Non-pigmented ciliary epithelial cell (primary cell): Measurements from ENCODE around the gene B3GAT1.

Source experiments
- DNase-seq: peaks from one replicate; pipeline ENCODE4 v3.0.0-alpha.2; 2010; ENCODE audit warnings: low read depth

Gene B3GAT1

GRCh38 chr11:134333312-134333711, 78.7 kb downstream of the B3GAT1 start:
- DNase-seq = no peak

GRCh38 chr11:134332782-134333181, 79.3 kb downstream of the B3GAT1 start:
- DNase-seq = no peak

GRCh38 chr11:134332189-134332631, 79.8 kb downstream of the B3GAT1 start:
- DNase-seq = no peak

GRCh38 chr11:134331354-134332188, 80.5 kb downstream of the B3GAT1 start, which contains the start of gene GLB1L2:
GLB1L2 (plus strand) TSS chr11:134331988; CDS start chr11:134332062, 74 bp downstream.
- no peak for DNase-seq

- no peak for DNase-seq
These were observed 81.3 kb downstream of the B3GAT1 start for GRCh38 chr11:134330611-134331353.
